GM18508 (cell line): ENCODE measurements around the gene PPM1H.
"Not testable (repeated sequence)": the region's sequence is repeated elsewhere in the genome, so short reads cannot be mapped to it uniquely, and the experiment has no call there.

Experiments used
- ATAC-seq: cut with Tn5 transposase; IDR thresholded peaks from one replicate; pipeline ENCODE4 v1.9.1; 2021; ENCODE audit warnings: moderate number of reproducible peaks; ENCODE audit not compliant: insufficient read depth, unreplicated experiment

PPM1H gene

GRCh38 chr12:62947364-62947763 lies 12.4 kb upstream of the PPM1H start:
- ATAC-seq = no peak

- ATAC-seq = no peak
Observed at GRCh38 chr12:62943779-62944395, 8.9 kb upstream of the PPM1H start.

DNA sequence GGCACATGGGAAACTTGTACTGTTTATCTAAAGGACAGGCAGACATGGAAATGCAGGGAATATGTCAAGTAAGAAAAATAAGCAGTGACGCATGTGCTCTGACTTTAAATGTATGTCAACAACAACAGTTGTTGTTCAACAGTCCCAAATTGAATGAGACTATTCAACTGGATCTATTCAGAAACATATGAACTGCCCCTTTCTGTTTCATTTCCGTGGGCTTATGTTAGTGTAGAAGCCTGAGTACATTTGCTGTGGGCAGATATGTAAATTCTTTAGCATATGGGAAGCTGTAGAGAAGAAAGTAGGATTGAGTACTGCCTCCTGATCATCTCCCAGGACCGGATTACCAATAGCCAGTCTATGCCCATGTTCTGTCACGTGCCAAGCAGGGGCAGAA lies 7.4 kb upstream of the PPM1H start:
- ATAC-seq = not testable (repeated sequence)

GRCh38 chr12:62934239-62934798 lies 631 bp downstream of the PPM1H start:
- peak; percentile 27 for ATAC-seq

DNA sequence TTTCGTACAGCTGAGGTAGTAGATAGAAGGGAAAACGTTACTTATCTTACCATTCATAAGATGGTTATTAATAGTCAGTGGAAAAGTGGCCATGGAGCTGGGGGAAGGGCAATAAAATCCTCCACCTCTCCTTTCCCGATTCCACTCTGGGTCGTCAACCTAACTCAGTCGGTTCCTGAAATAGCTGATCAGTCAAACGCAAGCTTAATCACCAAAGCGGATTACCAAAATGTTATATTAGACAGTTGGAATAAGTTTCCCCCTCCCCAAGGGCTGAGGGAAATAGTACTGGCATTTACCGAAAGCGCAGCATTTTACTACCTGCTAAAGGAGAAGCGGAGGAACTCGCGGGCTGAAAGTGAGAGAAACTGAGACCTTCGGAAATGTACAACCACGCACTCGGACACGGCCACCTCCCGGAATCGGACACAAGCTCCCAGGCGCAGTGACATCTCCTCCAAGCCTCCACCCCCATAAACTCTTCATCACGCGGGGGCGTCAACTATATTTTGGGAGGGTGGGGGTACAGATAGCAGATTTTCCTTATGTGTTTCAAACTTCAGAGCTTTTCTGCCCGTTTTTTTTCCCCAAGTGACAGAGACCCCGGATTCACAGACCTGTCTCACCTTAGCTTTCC lies 1.2 kb downstream of the PPM1H start:
- no peak for ATAC-seq

DNA sequence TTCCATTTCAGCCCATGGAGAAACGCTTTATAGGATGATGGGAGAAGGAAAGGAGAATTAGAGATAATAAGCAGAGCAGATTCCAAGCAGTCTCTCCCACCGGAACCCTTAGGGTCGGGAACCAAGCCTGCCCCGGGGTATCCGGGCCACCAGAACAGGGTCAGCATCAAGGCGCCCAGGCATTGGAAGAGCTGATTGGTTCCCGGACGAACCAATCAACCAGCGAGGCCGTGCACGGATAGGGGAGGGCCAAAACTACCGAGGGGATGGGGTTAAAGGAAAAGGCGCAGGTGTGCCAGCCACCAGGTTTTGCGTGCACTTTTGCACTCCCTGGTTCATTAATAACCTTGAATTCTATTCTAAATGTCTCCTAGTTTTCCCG lies 1.7 kb downstream of the PPM1H start:
- ATAC-seq = no peak

DNA sequence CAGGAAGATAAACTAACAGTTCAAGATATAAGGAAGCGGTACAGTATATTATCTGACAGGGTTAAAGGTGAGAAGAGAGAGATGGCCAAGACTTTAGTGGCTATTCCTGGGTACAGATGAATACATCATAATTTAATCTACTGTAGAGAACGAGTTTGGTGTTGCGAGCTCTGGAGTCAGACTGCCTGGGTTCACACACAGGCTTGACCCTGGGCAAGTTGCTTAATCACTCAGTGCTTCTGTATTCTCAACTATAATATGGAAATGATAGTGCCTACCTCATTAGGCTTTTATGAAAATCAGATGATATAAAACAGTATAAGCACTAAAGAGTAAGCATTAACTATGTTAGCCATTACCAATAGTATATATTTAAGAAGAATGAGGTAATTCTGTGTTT lies 3.5 kb downstream of the PPM1H start:
- ATAC-seq = no peak

DNA sequence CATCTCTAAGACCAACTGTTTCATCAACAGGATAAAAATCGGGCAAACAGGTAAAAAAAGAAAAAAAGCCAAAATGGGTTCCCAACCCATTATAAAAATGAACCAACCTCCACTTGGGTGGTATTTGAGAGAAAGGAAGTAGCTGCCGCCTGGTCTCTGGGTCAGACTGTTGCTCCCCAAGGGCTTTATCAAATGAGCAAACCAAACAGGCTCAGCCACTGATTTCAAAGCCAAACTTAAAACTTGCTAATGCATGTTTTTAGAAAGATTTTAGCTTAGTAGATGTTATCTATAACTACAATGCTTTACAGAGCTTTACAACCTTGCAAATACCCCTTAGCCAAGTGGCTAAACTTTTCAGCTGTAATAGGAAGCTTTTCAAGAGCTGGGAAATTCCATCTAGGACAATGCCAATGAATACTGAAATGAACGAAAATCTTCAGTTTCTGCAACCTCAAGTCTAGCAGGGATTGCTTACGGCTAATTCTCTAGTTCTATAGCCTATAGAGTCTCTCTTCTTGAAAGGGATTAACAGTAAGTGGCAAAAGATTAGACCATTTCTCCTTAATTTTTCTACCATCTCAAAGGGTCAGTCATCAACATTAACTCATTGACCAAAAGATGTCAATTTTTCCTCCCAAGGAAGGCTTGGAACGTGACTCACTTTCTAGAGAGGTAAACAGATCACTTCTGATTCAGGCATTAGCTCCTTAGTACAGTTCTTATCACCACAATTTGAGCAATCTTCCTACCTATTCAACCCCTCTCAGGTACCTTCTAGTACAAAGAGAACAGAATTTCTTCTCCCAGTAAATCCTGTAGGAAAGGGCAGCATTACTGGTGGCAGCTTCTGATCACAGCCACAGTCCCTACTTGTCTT lies 4.2 kb downstream of the PPM1H start:
- ATAC-seq = no peak

GRCh38 chr12:62928632-62929031 lies 6.3 kb downstream of the PPM1H start:
- no peak for ATAC-seq

- no peak for ATAC-seq
Observed at GRCh38 chr12:62925680-62926079, 9.3 kb downstream of the PPM1H start.

DNA sequence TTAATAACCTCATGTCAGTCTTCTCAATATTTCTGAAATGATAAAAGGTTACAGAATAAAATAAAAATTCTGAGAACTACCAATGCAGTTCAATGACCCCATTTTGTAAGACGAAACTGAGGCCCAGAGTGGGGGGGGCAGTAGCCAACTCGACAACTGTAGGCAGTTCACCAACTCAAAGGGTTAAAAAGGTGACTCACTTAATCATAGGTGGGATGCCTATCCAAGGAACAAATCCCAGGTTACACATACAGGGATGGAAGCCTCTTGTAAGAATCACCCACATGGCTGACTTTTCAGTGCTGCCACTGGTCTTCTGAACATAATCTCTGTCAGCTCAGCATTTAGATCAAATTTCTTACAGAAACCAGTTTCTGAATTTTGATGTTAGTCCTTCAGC lies 10.9 kb downstream of the PPM1H start:
- ATAC-seq = no peak

- ATAC-seq = no peak
Observed at GRCh38 chr12:62922539-62922938, 12.4 kb downstream of the PPM1H start.

- no peak for ATAC-seq
Observed at GRCh38 chr12:62919838-62920237, 15.1 kb downstream of the PPM1H start.

DNA sequence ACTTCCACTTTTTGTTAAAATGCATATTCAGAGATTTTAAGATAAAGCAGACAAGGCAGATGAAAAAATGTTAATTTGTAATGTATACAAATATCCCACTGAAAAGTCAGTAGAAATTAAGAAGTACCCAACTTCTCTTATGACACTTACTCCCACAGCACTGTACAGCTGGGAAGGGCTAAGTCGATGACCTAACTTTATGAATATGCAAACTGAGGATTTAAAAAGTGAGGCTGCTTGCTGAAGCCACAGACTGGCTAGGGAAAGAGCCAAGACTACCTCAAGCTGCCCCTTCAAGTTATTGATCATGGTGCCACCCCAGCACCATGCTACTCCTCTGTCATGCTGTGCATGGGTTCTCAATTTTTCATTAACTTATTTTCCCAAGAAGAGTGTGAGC lies 17.0 kb downstream of the PPM1H start:
- ATAC-seq = no peak

DNA sequence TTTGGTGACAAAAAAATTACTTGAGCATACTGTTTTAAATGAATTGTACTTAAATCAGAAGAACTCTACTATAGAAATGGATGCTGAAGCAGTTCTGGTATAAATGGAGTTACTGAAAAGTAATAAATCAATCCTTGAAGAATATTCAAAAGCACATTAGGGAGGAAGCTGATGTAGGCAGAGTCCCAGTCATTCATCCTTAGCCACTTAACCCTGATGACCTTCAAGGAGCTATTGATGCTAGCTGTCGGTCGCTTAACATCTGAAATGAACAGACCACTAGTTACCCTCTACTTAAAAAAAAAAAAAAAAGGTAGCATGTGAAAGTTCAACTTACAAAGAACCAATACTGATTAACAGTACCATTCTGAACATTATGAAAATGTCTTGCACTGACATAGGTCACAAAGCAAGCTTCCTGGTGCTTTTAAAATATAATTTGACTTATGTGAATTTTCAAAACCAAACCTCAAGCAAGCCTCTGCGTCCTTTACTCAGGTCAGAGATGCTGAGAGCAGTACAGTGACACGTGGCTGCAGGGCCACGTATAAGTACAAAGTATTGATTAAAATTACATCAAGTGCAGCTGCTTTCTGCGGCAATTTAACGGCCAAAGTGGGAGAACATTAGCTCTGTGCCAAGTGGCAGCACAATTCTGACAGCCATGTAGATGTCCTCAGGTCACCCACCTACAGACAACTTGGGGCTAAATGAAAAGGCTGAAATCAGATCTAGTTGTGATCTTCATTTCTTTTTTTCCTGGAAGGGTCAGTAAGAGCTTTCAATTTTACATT lies 18.1 kb downstream of the PPM1H start:
- no peak for ATAC-seq

DNA sequence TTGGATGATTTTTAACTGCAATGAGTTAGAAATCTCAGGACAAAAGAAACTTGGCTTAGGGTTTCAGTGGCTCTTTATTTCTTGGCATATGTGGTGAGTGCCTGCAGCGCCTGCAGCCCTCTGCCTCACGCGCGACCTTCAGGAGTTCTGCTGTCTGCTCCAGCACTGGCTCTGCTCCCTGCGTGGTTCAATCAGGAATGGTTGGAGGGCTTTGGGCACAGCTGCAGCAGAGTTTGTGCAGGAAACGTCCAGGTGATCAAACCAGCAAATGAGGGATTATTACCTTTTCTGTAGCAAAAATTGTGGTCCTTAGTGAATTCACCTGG lies 19.8 kb downstream of the PPM1H start:
- ATAC-seq = no peak

- ATAC-seq = no peak
Observed at GRCh38 chr12:62914443-62915203, 20.3 kb downstream of the PPM1H start.

- no peak for ATAC-seq
Observed at GRCh38 chr12:62913380-62913779, 21.6 kb downstream of the PPM1H start.

DNA sequence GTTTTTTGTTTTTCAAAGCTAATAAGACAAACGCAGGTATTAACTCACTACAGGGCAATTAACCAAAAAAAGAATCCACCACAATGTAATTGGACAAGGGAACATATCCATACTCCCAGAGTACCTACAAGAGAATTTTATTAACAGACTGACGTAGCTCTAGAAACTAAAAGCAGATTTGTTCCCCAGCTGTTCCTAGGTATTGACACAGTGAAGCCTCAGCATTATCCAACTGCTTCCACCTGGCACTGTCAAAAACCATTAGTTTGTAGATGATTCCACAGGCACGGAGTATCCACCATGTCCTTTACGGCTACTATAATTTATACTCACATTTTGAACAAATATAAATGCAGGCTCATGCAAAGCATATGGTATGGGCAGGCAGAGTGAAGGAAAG lies 22.3 kb downstream of the PPM1H start:
- no peak for ATAC-seq

DNA sequence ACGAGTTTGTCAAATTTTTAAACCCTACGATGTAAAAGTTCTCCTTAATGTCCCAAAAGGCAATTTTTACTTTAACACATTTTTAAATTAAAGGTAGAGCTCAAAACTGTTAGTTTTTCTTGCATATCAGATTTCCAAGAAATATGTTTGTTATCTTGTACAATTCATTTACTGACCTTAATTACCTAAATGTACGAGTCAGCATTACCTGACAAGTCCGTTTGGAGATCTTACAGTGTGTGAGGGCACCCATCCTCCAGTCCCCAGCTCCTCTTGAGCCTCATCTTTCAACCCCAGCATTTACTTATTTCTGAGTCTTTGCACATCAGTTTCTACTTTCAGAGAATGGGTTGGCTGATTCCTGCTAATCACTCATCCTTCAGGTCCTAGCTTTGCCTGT lies 23.7 kb downstream of the PPM1H start:
- ATAC-seq = no peak
